Measurements from ENCODE around the gene PPP6R3.

- TF ChIP-seq POLR2AphosphoS5 (IDR thresholded peaks at IDR 0.05; ENCODE audit: low read depth, low read length), result no peak
- TF ChIP-seq TAF1 (IDR thresholded peaks at IDR 0.05; ENCODE audit: borderline replicate concordance, insufficient read depth, low read length), result no peak
- TF ChIP-seq REST (IDR thresholded peaks at IDR 0.05; ENCODE audit: insufficient read depth in 1 of 2, low read depth in 2 of 2, low read length in 2 of 2), result no peak
- no peak for TF ChIP-seq SIN3A (IDR thresholded peaks at IDR 0.05; ENCODE audit: borderline replicate concordance, insufficient read depth, low read length)
Observed at GRCh38 chr11:68655406-68655805, 194.9 kb downstream of the PPP6R3 start.
